HG02885 (cell line): ENCODE data around the gene LIMA1.
"Not testable (repeated sequence)": the region's sequence is repeated elsewhere in the genome, so short reads cannot be mapped to it uniquely, and the experiment has no call there.

Source experiments
- ATAC-seq: cut with Tn5 transposase; IDR thresholded peaks from one replicate; pipeline ENCODE4 v1.9.1; 2021; ENCODE audit warnings: mild to moderate bottlenecking; ENCODE audit not compliant: unreplicated experiment, poor library complexity

The LIMA1 gene

GRCh38 chr12:50290692-50291091 lies 7.4 kb upstream of the LIMA1 start:
- ATAC-seq, result not testable (repeated sequence)

GRCh38 chr12:50287271-50287670 lies 4.0 kb upstream of the LIMA1 start:
- no peak for ATAC-seq

- ATAC-seq, result no peak
Measured at GRCh38 chr12:50285253-50285652, 1.9 kb upstream of the LIMA1 start.

DNA sequence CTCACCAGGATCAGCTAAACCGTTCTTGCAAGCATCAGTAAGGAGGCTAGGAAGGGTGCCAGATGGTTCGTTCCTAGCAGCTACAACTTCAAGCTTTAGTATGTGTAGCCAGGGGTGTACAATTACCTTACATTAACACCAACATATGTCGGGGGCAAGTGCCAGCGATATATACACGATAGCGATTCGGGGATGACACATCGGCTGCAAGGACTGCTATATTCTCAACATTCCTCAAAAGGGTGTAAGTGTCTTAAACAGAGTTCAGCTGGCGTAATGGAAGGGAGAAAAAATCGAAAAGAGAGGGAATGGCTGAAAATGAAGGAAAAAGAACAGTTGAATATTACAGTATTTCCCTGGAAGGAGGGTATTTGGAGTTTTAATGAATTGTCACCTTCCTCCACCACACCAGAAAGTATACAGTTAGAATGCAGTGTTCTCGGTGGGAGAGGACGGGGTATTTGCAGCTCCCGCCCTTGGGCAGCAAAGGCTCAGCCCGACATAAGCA lies 545 bp downstream of the LIMA1 start:
- ATAC-seq, result peak; percentile 22

- ATAC-seq, result no peak
Measured at GRCh38 chr12:50279501-50279900, 3.8 kb downstream of the LIMA1 start.

DNA sequence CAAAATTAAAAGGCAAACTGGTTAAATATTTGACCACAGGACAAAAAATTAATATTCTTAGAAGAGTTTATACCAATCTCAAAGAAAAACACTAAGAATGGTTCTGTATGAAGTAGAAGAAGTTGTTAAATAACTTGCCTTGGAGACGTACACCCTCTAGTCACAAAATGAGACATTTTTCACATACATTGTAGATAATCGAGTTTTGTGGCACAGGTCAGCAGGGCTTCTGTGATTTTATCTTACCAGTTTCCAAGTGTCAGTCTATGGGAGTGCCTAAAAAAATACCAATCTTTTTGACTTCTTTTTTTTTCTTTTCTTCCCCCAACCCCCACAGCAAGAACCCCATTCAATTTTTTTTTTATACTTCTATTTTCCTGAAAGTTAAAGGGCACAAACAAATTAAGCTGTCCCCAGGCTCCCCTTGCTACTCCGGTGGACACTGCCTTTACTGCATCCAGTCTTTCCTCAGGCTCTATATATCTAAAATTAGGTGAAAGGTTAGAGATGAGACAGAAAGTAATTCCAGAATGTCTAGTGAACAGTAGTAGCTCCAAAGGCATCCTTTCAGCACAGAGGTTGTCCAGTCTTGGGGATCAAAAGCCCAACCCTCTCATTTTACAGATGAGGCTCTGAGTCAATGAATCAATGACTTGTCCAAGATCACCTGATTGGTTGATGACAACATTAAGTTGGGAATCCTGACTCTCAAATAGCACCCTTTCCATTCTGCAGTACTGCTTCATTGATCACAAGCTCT lies 6.2 kb downstream of the LIMA1 start:
- no peak for ATAC-seq

GRCh38 chr12:50276068-50276467 lies 7.3 kb downstream of the LIMA1 start:
- no peak for ATAC-seq

- no peak for ATAC-seq
Measured at GRCh38 chr12:50275556-50275955, 7.8 kb downstream of the LIMA1 start.

- not testable (repeated sequence) for ATAC-seq
Measured at GRCh38 chr12:50275127-50275526, 8.2 kb downstream of the LIMA1 start.

DNA sequence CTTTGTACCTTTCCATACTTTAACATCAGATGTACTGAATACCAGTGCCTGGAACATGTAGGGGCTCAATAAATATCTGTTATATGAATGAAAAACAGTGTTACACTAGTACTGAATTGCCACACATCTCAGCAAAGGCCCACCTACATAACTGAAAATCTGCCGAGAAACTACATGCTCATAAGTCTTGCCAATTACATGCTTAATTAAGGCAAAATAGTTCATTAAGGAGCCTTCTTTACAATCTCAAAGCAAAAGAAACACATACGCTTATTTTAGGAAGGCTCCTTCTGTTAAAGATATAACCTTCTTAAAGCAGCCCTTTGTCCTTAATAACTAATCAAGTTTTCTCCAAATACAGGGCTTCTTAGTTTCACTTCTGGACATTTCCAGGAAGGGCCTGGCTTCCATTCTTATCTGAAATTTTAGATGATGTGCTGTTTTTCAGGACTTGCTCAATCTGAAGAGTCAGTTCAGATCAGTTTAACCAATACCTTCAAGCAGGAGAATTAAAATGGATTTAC lies 11.5 kb downstream of the LIMA1 start:
- no peak for ATAC-seq

DNA sequence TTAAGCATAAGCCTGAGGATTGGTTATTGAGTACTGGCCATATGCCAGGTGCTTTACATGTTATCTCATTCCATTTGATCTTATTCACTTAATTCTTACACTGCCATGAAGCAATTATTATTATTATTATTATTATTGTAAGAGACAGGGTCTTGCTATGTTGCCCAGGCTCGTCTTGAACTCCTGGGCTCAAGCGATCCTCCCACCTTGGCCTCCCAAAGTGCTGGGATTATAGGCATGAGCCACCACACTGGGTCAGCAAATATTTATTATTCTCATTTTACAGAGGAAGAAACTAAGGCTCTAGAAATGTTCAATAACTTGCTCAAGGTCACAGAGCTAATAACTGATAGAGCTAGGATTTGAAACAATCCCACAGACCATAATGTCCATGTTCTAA lies 14.8 kb downstream of the LIMA1 start:
- no peak for ATAC-seq

DNA sequence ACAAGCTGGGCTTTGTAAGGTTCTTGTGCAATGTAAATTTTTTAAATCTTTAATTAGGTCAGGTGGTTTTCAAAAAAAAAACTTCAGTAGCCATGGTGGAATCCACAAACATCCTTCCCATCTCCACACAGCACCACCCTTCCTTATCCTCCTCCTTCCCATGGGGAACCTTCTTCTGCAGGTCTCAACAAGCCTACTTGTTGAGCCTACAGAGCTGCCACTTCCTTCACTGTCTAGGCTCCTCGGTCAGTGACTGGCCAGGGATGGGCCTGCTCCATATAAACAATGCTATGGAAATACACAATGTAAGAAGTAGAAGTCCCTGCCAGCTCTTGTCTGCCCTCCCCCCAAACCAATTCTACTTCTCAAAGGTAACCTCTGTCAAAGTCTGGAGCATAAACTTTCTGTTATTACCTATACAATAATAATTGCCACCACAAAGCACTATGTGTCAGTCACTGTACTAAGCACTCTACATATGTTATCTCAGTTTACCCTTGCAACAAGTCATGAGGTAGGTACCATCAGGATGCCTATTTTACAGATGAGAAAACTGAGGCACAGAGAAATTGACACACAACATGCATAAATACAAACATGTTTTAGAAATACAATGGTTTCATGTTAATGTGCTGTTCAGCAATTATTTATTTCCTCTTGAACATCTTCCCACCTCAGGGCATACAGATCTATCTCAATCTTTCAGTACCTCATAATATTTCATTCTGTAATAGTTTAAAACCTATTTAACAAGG lies 17.4 kb downstream of the LIMA1 start:
- no peak for ATAC-seq

DNA sequence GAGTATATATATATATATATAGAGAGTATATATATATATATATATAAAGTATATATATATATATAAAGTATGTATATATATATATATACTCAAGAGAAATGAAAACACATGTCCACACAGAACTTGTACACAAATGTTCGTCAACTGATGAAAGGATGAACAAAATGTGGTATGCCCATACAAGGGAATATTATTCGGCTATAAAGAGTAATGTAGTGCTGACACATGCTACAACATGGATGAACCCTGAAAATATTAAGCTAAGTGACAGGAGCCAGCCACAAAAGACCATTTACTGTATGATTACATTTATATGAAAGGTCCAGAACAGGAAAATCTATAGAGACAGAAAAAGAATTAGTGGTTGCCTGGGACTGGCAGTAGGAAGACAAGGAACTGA lies 19.5 kb downstream of the LIMA1 start:
- ATAC-seq, result no peak

GRCh38 chr12:50261654-50262053 lies 21.7 kb downstream of the LIMA1 start:
- no peak for ATAC-seq

DNA sequence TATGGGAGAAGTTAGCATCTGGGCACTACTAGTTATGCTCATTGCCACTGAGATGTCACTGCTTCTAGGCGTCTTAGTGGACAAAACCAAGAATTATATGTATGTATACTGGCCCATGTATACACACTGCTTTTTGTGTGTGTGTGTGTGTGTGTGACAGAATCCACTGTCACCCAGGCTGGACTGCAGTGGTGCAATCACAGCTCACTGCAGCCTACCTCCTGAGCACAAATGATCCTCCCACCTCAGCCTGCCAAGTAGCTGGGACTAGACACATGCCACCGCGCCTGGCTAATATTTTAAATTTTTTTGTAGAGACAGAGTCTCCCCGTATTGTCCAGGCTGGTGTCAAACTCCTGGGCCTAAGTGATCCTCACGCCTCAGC lies 25.2 kb downstream of the LIMA1 start:
- ATAC-seq, result no peak

DNA sequence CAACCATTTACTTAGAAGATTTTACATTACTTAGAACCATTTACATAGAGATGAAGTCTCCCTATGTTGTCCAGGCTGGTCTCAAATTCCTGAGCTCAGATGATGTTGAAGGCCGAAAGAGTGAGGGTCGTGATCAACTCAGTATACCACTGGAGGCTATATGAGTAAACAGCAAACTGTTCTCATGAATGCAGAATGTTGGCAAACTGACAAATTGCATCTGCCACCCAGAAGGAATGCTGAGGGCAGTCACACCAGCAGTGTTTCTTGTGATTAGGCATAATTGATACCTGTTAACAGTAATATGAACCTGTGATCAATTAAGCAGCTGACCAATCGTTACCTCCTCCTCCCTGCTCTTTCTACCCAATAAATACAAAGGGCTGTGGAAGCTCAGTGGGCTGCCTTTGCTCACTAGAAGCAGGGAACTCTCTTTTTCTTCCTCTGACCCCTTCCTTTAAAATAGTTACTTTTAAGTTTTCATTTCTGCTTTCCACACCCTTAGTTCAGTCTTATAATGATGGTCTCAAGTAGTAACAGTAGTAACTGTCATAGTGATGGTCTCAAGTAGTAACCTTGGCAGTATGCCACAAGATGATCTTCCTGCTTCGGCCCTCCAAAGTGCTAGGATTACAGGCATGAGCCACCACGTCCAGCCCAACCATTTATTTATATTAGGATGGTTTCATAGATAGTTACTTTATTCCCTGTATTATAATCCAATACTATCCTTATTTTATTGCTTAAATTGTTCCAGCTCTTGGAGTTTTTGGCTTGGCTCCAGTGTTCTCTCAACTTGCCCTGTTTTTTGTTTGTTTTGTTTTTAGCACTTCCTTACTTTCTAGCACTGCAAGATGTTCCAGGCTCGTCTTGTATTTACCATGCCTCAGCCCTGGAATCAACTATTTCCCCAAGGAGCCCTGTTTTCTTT lies 25.8 kb downstream of the LIMA1 start:
- no peak for ATAC-seq

- no peak for ATAC-seq
Measured at GRCh38 chr12:50256761-50257160, 26.6 kb downstream of the LIMA1 start.

DNA sequence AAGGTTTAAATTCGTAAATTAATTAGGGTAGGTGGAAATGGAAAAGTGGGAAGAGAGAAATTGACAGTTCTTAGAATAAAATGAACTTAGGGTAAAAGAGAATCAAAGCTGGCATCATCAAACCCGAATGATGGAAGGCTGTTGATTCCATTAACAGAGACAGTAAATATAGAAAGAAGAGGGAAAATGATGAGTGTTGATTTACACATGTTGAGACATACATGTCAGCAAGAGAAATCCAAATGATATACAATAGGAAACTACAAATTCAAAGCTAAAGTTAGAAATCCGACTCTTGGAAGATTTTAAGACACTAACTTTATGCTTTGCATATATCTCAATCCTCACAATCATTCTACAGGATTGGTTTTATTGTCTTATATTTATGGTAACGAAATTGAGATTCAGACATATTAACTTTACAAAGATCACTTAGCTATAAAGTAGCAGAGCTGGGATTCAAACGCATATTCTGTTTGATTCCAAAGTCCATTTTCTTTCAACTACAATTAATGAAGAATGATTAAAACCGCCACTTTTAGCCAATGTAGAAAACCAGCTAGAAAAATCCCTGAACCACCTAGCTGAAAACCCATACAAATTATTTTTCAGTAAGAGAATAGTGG lies 30.2 kb downstream of the LIMA1 start:
- no peak for ATAC-seq

DNA sequence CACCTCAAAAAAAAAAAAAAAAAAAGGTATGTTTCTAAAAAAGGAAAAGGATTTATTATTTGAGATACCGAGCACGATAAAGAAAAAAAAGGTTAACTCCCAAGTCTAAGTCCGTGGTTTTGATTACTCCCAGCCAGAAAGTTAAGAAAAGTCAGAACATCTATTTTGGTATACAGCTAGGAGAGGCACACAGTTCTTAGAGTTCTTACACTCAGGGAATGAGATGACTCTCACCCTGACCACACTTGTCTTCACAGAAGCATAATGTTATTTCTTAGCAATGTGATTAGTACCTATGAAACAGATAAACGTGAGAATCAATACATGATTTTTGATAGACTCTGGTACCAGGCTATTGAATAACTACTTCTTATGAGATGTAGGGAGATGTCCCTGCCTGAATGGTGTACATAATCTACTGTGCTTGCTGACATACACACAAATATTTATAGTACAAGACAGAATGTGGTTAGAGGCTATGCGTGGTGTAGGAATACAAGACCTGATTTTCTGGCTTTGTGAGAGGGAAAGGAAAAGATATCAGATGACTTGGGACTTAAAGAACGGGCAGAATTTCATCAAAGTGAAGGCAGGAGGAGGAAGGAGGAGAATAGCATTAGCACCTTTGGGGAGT lies 31.6 kb downstream of the LIMA1 start:
- no peak for ATAC-seq
